PFSK-1 (cell line): ENCODE results near the gene C13orf42.

Source experiments
- POLR2AphosphoS5 ChIP-seq: IDR thresholded peaks from 2 replicates; pipeline ENCODE4 v1.6.1; 2012; ENCODE audit warnings: low read depth, mild to moderate bottlenecking, control low read depth, low read length, moderate library complexity
- SIN3A ChIP-seq: IDR thresholded peaks from 2 replicates; pipeline ENCODE4 v1.6.1; 2012; ENCODE audit warnings: mild to moderate bottlenecking, low read length, moderate library complexity, borderline replicate concordance; ENCODE audit not compliant: insufficient read depth
- TAF1 ChIP-seq: IDR thresholded peaks from 2 replicates; pipeline ENCODE4 v1.6.1; 2012; ENCODE audit warnings: low read length, control low read depth, borderline replicate concordance; ENCODE audit not compliant: insufficient read depth
- TF ChIP-seq, protein P1 (sequence below), 2 experiments: IDR thresholded peaks; 2 replicates each; pipeline versions ENCODE4 v1.6.1 to v1.8.0; 2011 to 2012; ENCODE audit warnings: low read depth in 2 of 2, low read length in 2 of 2, control low read depth in 1 of 2, inconsistent platforms in 1 of 2, mild to moderate bottlenecking in 1 of 2, moderate library complexity in 1 of 2; ENCODE audit not compliant: insufficient read depth in 1 of 2

DNA sequence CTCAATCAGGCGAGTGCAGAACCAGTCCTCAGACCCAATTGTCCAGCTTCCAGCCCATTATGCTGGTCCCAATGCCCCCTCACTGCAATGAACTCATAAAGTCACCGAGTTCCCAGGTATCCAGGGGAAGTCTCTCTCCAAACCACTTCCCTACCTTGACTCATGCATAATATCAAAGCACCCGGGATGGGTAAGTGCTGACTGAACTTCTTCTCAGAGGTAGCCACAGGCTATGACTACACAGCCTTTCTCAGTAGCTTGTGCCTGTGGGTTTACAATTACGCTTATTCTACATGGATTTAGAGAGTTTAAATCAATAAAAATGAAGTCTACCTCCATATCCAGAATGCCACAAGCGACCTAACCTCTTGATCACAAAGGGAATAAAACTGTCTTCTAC lies 1.7 kb upstream of the C13orf42 start:
- TF ChIP-seq, protein P1, sequence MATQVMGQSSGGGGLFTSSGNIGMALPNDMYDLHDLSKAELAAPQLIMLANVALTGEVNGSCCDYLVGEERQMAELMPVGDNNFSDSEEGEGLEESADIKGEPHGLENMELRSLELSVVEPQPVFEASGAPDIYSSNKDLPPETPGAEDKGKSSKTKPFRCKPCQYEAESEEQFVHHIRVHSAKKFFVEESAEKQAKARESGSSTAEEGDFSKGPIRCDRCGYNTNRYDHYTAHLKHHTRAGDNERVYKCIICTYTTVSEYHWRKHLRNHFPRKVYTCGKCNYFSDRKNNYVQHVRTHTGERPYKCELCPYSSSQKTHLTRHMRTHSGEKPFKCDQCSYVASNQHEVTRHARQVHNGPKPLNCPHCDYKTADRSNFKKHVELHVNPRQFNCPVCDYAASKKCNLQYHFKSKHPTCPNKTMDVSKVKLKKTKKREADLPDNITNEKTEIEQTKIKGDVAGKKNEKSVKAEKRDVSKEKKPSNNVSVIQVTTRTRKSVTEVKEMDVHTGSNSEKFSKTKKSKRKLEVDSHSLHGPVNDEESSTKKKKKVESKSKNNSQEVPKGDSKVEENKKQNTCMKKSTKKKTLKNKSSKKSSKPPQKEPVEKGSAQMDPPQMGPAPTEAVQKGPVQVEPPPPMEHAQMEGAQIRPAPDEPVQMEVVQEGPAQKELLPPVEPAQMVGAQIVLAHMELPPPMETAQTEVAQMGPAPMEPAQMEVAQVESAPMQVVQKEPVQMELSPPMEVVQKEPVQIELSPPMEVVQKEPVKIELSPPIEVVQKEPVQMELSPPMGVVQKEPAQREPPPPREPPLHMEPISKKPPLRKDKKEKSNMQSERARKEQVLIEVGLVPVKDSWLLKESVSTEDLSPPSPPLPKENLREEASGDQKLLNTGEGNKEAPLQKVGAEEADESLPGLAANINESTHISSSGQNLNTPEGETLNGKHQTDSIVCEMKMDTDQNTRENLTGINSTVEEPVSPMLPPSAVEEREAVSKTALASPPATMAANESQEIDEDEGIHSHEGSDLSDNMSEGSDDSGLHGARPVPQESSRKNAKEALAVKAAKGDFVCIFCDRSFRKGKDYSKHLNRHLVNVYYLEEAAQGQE (IDR thresholded peaks at IDR 0.05; ENCODE audit: insufficient read depth in 1 of 2, low read depth in 2 of 2, low read length in 2 of 2): no peak
- TF ChIP-seq POLR2AphosphoS5 (no peak), TAF1 (no peak), SIN3A (no peak)
